Adipocyte (in vitro differentiated cells): ENCODE data around the gene INSR.
"Not testable (repeated sequence)": the region's sequence is repeated elsewhere in the genome, so short reads cannot be mapped to it uniquely, and the experiment has no call there.

Experiments
- DNase-seq: peaks from one replicate; pipeline ENCODE4 v3.0.0-alpha.2; 2015; ENCODE audit warnings: low read depth
- H3K27me3 ChIP-seq: replicated peaks from 2 replicates; pipeline ENCODE4 v1.7.0; 2013; ENCODE audit warnings: mild to moderate bottlenecking, low read length, moderate library complexity; ENCODE audit not compliant: control insufficient read depth, insufficient read depth
- H3K36me3 ChIP-seq: 2 replicates; pipeline ENCODE4 v1.7.0; 2013; ENCODE audit warnings: low read length, mild to moderate bottlenecking, moderate library complexity; ENCODE audit not compliant: control insufficient read depth, insufficient read depth, severe bottlenecking
- H3K4me1 ChIP-seq: 2 replicates; pipeline ENCODE4 v1.7.0; 2013; ENCODE audit warnings: mild to moderate bottlenecking, low read length, moderate library complexity; ENCODE audit not compliant: control insufficient read depth, insufficient read depth
- H3K4me3 ChIP-seq: 2 replicates; pipeline ENCODE4 v1.7.0; 2013; ENCODE audit warnings: mild to moderate bottlenecking, low read length, moderate library complexity
- H3K9ac ChIP-seq: 2 replicates; pipeline ENCODE4 v1.7.0; 2013; ENCODE audit warnings: mild to moderate bottlenecking, low read length, moderate library complexity
- H3K9me3 ChIP-seq: 2 replicates; pipeline ENCODE4 v1.7.0; 2013; ENCODE audit warnings: mild to moderate bottlenecking, low read length, moderate library complexity; ENCODE audit not compliant: control insufficient read depth

The INSR gene

GRCh38 chr19:7229735-7230134 lies 64.5 kb downstream of the INSR start:
- Histone ChIP-seq H3K9ac (no peak overlapping the region), H3K9me3 (no peaks in the 10 kb centered on the region), H3K27me3 (no peaks in the 10 kb centered on the region), H3K4me1 (peaks cover 22% of the 10 kb centered on the region), H3K4me3 (no peak overlapping the region), H3K36me3 (no peaks in the 10 kb centered on the region)
- no peak for DNase-seq

GRCh38 chr19:7228935-7229541 lies 65.2 kb downstream of the INSR start:
- H3K9me3 ChIP-seq = no peaks in the 10 kb centered on the region
- no peak overlapping the region for H3K4me3 ChIP-seq
- H3K9ac ChIP-seq = no peak overlapping the region
- no peaks in the 10 kb centered on the region for H3K27me3 ChIP-seq
- no peaks in the 10 kb centered on the region for H3K36me3 ChIP-seq
- H3K4me1 ChIP-seq = peaks cover 28% of the 10 kb centered on the region
- DNase-seq = no peak

GRCh38 chr19:7227735-7228134 lies 66.5 kb downstream of the INSR start:
- no peaks in the 10 kb centered on the region for H3K36me3 ChIP-seq
- H3K4me1 ChIP-seq = peaks cover 28% of the 10 kb centered on the region
- no peak overlapping the region for H3K9ac ChIP-seq
- no peak for DNase-seq
- H3K9me3 ChIP-seq = no peaks in the 10 kb centered on the region
- no peaks in the 10 kb centered on the region for H3K27me3 ChIP-seq
- H3K4me3 ChIP-seq = no peak overlapping the region

GRCh38 chr19:7227149-7227548 lies 67.1 kb downstream of the INSR start:
- peaks cover 28% of the 10 kb centered on the region for H3K4me1 ChIP-seq
- H3K36me3 ChIP-seq = not testable (repeated sequence)

GRCh38 chr19:7226739-7227138 lies 67.5 kb downstream of the INSR start:
- no peak overlapping the region for H3K4me3 ChIP-seq
- H3K9ac ChIP-seq = no peak overlapping the region
- H3K36me3 ChIP-seq = no peaks in the 10 kb centered on the region
- peaks cover 28% of the 10 kb centered on the region for H3K4me1 ChIP-seq
- no peaks in the 10 kb centered on the region for H3K9me3 ChIP-seq
- DNase-seq = peak; percentile 30
- H3K27me3 ChIP-seq = no peaks in the 10 kb centered on the region

More at GRCh38 chr19:7227149-7227548, 67.1 kb downstream of the INSR start:
- not testable (repeated sequence) for H3K4me3 ChIP-seq, H3K9ac ChIP-seq, H3K9me3 ChIP-seq, H3K27me3 ChIP-seq, DNase-seq

GRCh38 chr19:7225741-7226140 lies 68.5 kb downstream of the INSR start:
- H3K4me3 ChIP-seq = no peak overlapping the region
- no peak for DNase-seq
- peaks cover 24% of the 10 kb centered on the region for H3K4me1 ChIP-seq
- H3K36me3 ChIP-seq = no peaks in the 10 kb centered on the region
- no peaks in the 10 kb centered on the region for H3K27me3 ChIP-seq
- H3K9ac ChIP-seq = no peak overlapping the region
- no peaks in the 10 kb centered on the region for H3K9me3 ChIP-seq

- Histone ChIP-seq H3K9me3 (no peaks in the 10 kb centered on the region), H3K4me3 (no peak overlapping the region), H3K36me3 (no peaks in the 10 kb centered on the region), H3K4me1 (peaks cover 20% of the 10 kb centered on the region), H3K27me3 (no peaks in the 10 kb centered on the region), H3K9ac (no peak overlapping the region)
- DNase-seq = no peak
Observed at GRCh38 chr19:7224995-7225394, 69.2 kb downstream of the INSR start.

GRCh38 chr19:7224209-7224686 lies 70.0 kb downstream of the INSR start:
- Histone ChIP-seq H3K36me3 (no peaks in the 10 kb centered on the region), H3K4me1 (peaks cover 20% of the 10 kb centered on the region), H3K9ac (no peak overlapping the region), H3K27me3 (no peaks in the 10 kb centered on the region), H3K9me3 (no peaks in the 10 kb centered on the region), H3K4me3 (peak overlapping the region; percentile 5)
- no peak for DNase-seq

GRCh38 chr19:7223429-7223828 lies 70.8 kb downstream of the INSR start:
- H3K27me3 ChIP-seq = no peaks in the 10 kb centered on the region
- peaks cover 20% of the 10 kb centered on the region for H3K4me1 ChIP-seq
- no peaks in the 10 kb centered on the region for H3K9me3 ChIP-seq
- H3K36me3 ChIP-seq = no peaks in the 10 kb centered on the region
- no peak overlapping the region for H3K9ac ChIP-seq
- H3K4me3 ChIP-seq = no peak overlapping the region
- DNase-seq = no peak

- no peaks in the 10 kb centered on the region for H3K9me3 ChIP-seq
- DNase-seq = peak; percentile 2
- H3K9ac ChIP-seq = no peak overlapping the region
- H3K27me3 ChIP-seq = no peaks in the 10 kb centered on the region
- no peaks in the 10 kb centered on the region for H3K4me1 ChIP-seq
- no peak overlapping the region for H3K4me3 ChIP-seq
- H3K36me3 ChIP-seq = no peaks in the 10 kb centered on the region
Observed at GRCh38 chr19:7219056-7219455, 75.2 kb downstream of the INSR start.

GRCh38 chr19:7217861-7218260 lies 76.4 kb downstream of the INSR start:
- no peaks in the 10 kb centered on the region for H3K9me3 ChIP-seq
- H3K4me1 ChIP-seq = peaks cover 4% of the 10 kb centered on the region
- H3K36me3 ChIP-seq = no peaks in the 10 kb centered on the region
- no peak overlapping the region for H3K4me3 ChIP-seq
- H3K27me3 ChIP-seq = no peaks in the 10 kb centered on the region
- H3K9ac ChIP-seq = no peak overlapping the region
- DNase-seq = no peak

- Histone ChIP-seq H3K4me3 (no peak overlapping the region), H3K27me3 (no peaks in the 10 kb centered on the region), H3K36me3 (no peaks in the 10 kb centered on the region), H3K9me3 (no peaks in the 10 kb centered on the region), H3K9ac (no peak overlapping the region), H3K4me1 (peaks cover 4% of the 10 kb centered on the region)
- DNase-seq = no peak
Observed at GRCh38 chr19:7216373-7216902, 77.8 kb downstream of the INSR start.
